ENCODE measurements around the gene CPLX4. TPM values are rescaled to one million over a fixed set of nuclear protein-coding genes. Genes with fewer than 3 reads are reported as not detected.

Gene CPLX4
- total RNA-seq, result not detected

- CTCF ChIA-PET, result interaction anchor here (0.6 to 4.8 kb wide), 3 partner anchors 10 to 84 kb away, joined by 3 to 25 read pairs (median 8); no protein-coding TSS in a partner anchor
- H3K9me3 Mint-ChIP-seq, result no peaks in the 10 kb centered on the region
- H3K27ac Mint-ChIP-seq, result no peak within 1 kb of the TSS
- H3K4me1 Mint-ChIP-seq (ENCODE audit: low read depth), result no peaks in the 10 kb centered on the region
- no peak for DNase-seq
- no peak within 1 kb of the TSS for H3K4me3 Mint-ChIP-seq
- peaks cover 4% of the 10 kb centered on the region for H3K27me3 Mint-ChIP-seq (ENCODE audit: low read depth)
- intact Hi-C loops (cut with micrococcal nuclease), result no loop called here
- no peaks in the 10 kb centered on the region for H3K36me3 Mint-ChIP-seq (ENCODE audit: low read depth)
These were observed at the start of gene CPLX4 for GRCh38 chr18:59318460-59319050. CPLX4 (minus strand) TSS chr18:59318649; CDS start chr18:59318462, 187 bp downstream.

- Mint-ChIP-seq H3K27ac (no peak overlapping the region), H3K27me3 (ENCODE audit: low read depth) (no peaks in the 10 kb centered on the region), H3K4me3 (peak overlapping the region; percentile 73), H3K9me3 (no peaks in the 10 kb centered on the region), H3K36me3 (ENCODE audit: low read depth) (peaks cover 12% of the 10 kb centered on the region), H3K4me1 (ENCODE audit: low read depth) (peaks cover 28% of the 10 kb centered on the region)
- no peak for DNase-seq
- CTCF ChIA-PET, result interaction anchor here (1.8 to 2.5 kb wide), 2 partner anchors 13 to 42 kb away, joined by 6 to 10 read pairs; no protein-coding TSS in a partner anchor
- intact Hi-C loops (cut with micrococcal nuclease), result no loop called here
These were observed 41.9 kb upstream of the CPLX4 start for GRCh38 chr18:59360381-59360780.

GRCh38 chr18:59359576-59359952 lies 41.1 kb upstream of the CPLX4 start:
- Mint-ChIP-seq H3K27ac (peak overlapping the region; percentile 53), H3K9me3 (no peaks in the 10 kb centered on the region), H3K36me3 (ENCODE audit: low read depth) (peaks cover 20% of the 10 kb centered on the region), H3K4me1 (ENCODE audit: low read depth) (peaks cover 35% of the 10 kb centered on the region), H3K4me3 (peak overlapping the region; percentile 73), H3K27me3 (ENCODE audit: low read depth) (no peaks in the 10 kb centered on the region)
- intact Hi-C loops (cut with micrococcal nuclease), result loop anchor here (1.0 to 10.0 kb wide), 8 partner anchors 43 to 1735 kb away; partner anchors contain the start of genes NARS1, NEDD4L, PMAIP1 and SEC11C
- no peak for DNase-seq
- CTCF ChIA-PET, result interaction anchor here (1.8 to 2.5 kb wide), 2 partner anchors 13 to 43 kb away, joined by 6 to 10 read pairs; no protein-coding TSS in a partner anchor

- DNase-seq, result peak; percentile 96
- intact Hi-C loops (cut with micrococcal nuclease), result loop anchor here (1.0 to 10.0 kb wide), 11 partner anchors 19 to 1734 kb away; partner anchors contain the start of genes NARS1, NEDD4L, PMAIP1 and SEC11C
- Mint-ChIP-seq H3K36me3 (ENCODE audit: low read depth) (peaks cover 22% of the 10 kb centered on the region), H3K9me3 (no peaks in the 10 kb centered on the region), H3K27ac (peak within 1 kb of the TSS; percentile 98), H3K4me3 (peak within 1 kb of the TSS; percentile 98), H3K4me1 (ENCODE audit: low read depth) (peaks cover 36% of the 10 kb centered on the region), H3K27me3 (ENCODE audit: low read depth) (no peaks in the 10 kb centered on the region)
- CTCF ChIA-PET, result interaction anchor here (1.8 to 2.5 kb wide), 2 partner anchors 14 to 44 kb away, joined by 6 to 10 read pairs; no protein-coding TSS in a partner anchor
These were observed 40.5 kb upstream of the CPLX4 start, which contains the start of gene LMAN1 for GRCh38 chr18:59358712-59359575. LMAN1 (minus strand) TSS chr18:59359265; CDS start chr18:59359244, 21 bp downstream.

DNA sequence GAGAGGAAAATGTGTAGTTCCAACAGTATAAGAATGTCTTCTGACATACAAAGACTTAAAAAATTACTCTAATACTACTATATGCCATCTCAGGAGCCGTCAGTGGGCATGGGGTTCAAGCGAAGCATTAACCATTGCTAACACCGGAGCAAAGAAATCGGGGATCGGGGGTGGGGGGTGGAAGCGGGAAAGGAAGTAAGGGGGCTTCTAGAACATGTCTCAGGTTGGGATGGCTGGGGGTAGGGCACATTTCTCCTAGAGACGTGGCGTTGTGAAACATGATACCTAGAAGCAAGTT lies 39.9 kb upstream of the CPLX4 start:
- intact Hi-C loops (cut with micrococcal nuclease), result loop anchor here (1.0 to 10.0 kb wide), 9 partner anchors 18 to 1734 kb away; partner anchors contain the start of genes NARS1 and NEDD4L
- CTCF ChIA-PET, result interaction anchor here (2.5 kb wide), 1 partner anchor 44 kb away, joined by 10 read pairs; no protein-coding TSS in a partner anchor
- Mint-ChIP-seq H3K9me3 (no peaks in the 10 kb centered on the region), H3K27ac (peak overlapping the region; percentile 98), H3K36me3 (ENCODE audit: low read depth) (peaks cover 22% of the 10 kb centered on the region), H3K4me1 (ENCODE audit: low read depth) (peaks cover 37% of the 10 kb centered on the region), H3K4me3 (peak overlapping the region; percentile 98), H3K27me3 (ENCODE audit: low read depth) (no peaks in the 10 kb centered on the region)
- no peak for DNase-seq

- Mint-ChIP-seq H3K9me3 (no peaks in the 10 kb centered on the region), H3K27ac (peak overlapping the region; percentile 98), H3K36me3 (ENCODE audit: low read depth) (peaks cover 27% of the 10 kb centered on the region), H3K27me3 (ENCODE audit: low read depth) (no peaks in the 10 kb centered on the region), H3K4me3 (peak overlapping the region; percentile 98), H3K4me1 (ENCODE audit: low read depth) (peaks cover 41% of the 10 kb centered on the region)
- DNase-seq, result peak; percentile 26
- intact Hi-C loops (cut with micrococcal nuclease), result loop anchor here (1.0 to 10.0 kb wide), 9 partner anchors 18 to 1733 kb away; partner anchors contain the start of genes NARS1 and NEDD4L
- CTCF ChIA-PET, result no interaction called here
These were observed 39.5 kb upstream of the CPLX4 start for GRCh38 chr18:59357928-59358327.

GRCh38 chr18:59354731-59355130 lies 36.3 kb upstream of the CPLX4 start:
- H3K27me3 Mint-ChIP-seq (ENCODE audit: low read depth), result no peaks in the 10 kb centered on the region
- H3K4me1 Mint-ChIP-seq (ENCODE audit: low read depth), result peaks cover 46% of the 10 kb centered on the region

DNA sequence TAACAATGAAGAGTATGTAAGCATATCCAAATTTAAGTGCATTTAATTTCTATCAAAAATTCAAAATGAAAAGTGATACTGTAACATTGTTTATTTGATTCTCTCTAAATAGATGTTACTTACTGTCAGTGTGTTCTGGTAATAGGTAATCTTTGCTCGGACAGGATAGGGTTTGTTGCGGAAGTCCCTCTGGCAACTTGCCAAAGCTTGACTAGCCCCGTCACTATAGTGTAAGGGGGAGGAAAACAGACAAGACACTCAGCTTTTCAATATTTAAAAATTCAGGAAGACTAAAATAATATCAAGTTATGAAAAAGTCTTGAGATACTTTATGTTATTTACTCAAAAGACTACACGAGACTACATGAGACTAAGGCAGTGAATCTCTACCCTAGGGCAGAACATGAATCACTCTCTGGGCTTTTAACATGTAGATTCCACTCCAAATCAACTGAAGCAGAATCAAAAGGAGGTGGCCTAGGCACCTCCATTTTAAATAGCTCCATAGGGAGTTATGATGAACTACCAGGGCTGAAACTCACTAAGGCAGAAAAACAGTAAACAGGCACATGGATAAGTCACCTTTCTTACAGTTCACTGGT lies 34.7 kb upstream of the CPLX4 start:
- no peak for DNase-seq
- no peak overlapping the region for H3K4me3 Mint-ChIP-seq
- no peaks in the 10 kb centered on the region for H3K27me3 Mint-ChIP-seq (ENCODE audit: low read depth)
- no peaks in the 10 kb centered on the region for H3K9me3 Mint-ChIP-seq
- peaks cover 48% of the 10 kb centered on the region for H3K4me1 Mint-ChIP-seq (ENCODE audit: low read depth)
- H3K36me3 Mint-ChIP-seq (ENCODE audit: low read depth), result peaks cover 59% of the 10 kb centered on the region
- CTCF ChIA-PET, result interaction anchor here (1.1 kb wide), 1 partner anchor 44 kb away, joined by 4 read pairs; no protein-coding TSS in a partner anchor
- no peak overlapping the region for H3K27ac Mint-ChIP-seq
- intact Hi-C loops (cut with micrococcal nuclease), result loop anchor here (10.0 kb wide), 2 partner anchors 1518 to 1728 kb away; partner anchors contain the start of gene NARS1

More at GRCh38 chr18:59354731-59355130, 36.3 kb upstream of the CPLX4 start:
- Mint-ChIP-seq H3K4me3 (no peak overlapping the region), H3K27ac (no peak overlapping the region), H3K9me3 (no peaks in the 10 kb centered on the region), H3K36me3 (ENCODE audit: low read depth) (peaks cover 50% of the 10 kb centered on the region)
- intact Hi-C loops (cut with micrococcal nuclease), result loop anchor here (5.0 to 10.0 kb wide), 6 partner anchors 48 to 1730 kb away; partner anchors contain the start of genes NARS1 and NEDD4L
- DNase-seq, result no peak
- CTCF ChIA-PET, result interaction anchor here (0.6 to 1.8 kb wide), 3 partner anchors 41 to 105 kb away, joined by 3 to 12 read pairs (median 3); no protein-coding TSS in a partner anchor

GRCh38 chr18:59352250-59352855 lies 33.9 kb upstream of the CPLX4 start:
- intact Hi-C loops (cut with micrococcal nuclease), result loop anchor here (1.0 to 10.0 kb wide), 3 partner anchors 8 to 1728 kb away; partner anchors contain the start of gene NARS1
- CTCF ChIA-PET, result interaction anchor here (0.5 to 1.4 kb wide), 5 partner anchors 9 to 533 kb away, joined by 3 to 5 read pairs (median 4); no protein-coding TSS in a partner anchor

GRCh38 chr18:59345556-59345955 lies 27.1 kb upstream of the CPLX4 start:
- peaks cover 43% of the 10 kb centered on the region for H3K4me1 Mint-ChIP-seq (ENCODE audit: low read depth)
- DNase-seq, result no peak
- peaks cover 13% of the 10 kb centered on the region for H3K9me3 Mint-ChIP-seq
- intact Hi-C loops (cut with micrococcal nuclease), result no loop called here
- H3K27me3 Mint-ChIP-seq (ENCODE audit: low read depth), result no peaks in the 10 kb centered on the region
- no peak overlapping the region for H3K4me3 Mint-ChIP-seq
- H3K27ac Mint-ChIP-seq, result no peak overlapping the region
- peaks cover 83% of the 10 kb centered on the region for H3K36me3 Mint-ChIP-seq (ENCODE audit: low read depth)
- CTCF ChIA-PET, result interaction anchor here (1.2 to 2.5 kb wide), 2 partner anchors 11 to 57 kb away, joined by 3 to 7 read pairs; no protein-coding TSS in a partner anchor

More at GRCh38 chr18:59352250-59352855, 33.9 kb upstream of the CPLX4 start:
- H3K36me3 Mint-ChIP-seq (ENCODE audit: low read depth), result peaks cover 64% of the 10 kb centered on the region
- no peaks in the 10 kb centered on the region for H3K27me3 Mint-ChIP-seq (ENCODE audit: low read depth)
- DNase-seq, result no peak
- H3K9me3 Mint-ChIP-seq, result no peaks in the 10 kb centered on the region
- no peak overlapping the region for H3K4me3 Mint-ChIP-seq
- H3K4me1 Mint-ChIP-seq (ENCODE audit: low read depth), result peaks cover 44% of the 10 kb centered on the region
- peak overlapping the region; percentile 9 for H3K27ac Mint-ChIP-seq

DNA sequence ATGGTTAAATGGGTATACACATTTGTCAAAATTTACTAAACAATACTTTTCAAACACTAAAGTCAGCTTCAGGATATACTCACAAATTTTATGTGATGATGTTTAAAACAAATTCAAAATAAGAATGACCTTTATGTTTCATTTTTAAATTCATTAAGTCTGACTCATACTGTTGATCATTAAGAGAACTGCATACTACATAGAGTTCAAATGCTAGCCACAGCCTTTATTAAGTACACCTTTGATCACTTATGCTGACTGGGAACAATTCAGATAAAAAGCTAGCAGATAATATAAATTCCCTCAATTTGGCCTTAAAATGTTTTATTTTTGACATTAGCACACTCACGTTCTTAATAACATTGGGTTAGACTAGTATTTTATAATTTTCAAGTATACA lies 26.5 kb upstream of the CPLX4 start:
- CTCF ChIA-PET, result interaction anchor here (1.2 to 2.5 kb wide), 2 partner anchors 11 to 58 kb away, joined by 3 to 7 read pairs; no protein-coding TSS in a partner anchor
- Mint-ChIP-seq H3K36me3 (ENCODE audit: low read depth) (peaks cover 87% of the 10 kb centered on the region), H3K9me3 (peaks cover 13% of the 10 kb centered on the region), H3K4me3 (no peak overlapping the region), H3K4me1 (ENCODE audit: low read depth) (peaks cover 48% of the 10 kb centered on the region), H3K27me3 (ENCODE audit: low read depth) (no peaks in the 10 kb centered on the region), H3K27ac (no peak overlapping the region)
- intact Hi-C loops (cut with micrococcal nuclease), result loop anchor here (1.0 to 5.0 kb wide), 2 partner anchors 7 to 203 kb away; no protein-coding TSS in a partner anchor
- no peak for DNase-seq
